ENCODE data around the gene TIFAB. TPM values are rescaled to one million over a fixed set of nuclear protein-coding genes. Genes with fewer than 3 reads are reported as not detected.
A peak's percentile ranks its signal among the peaks of the same experiment; 100 is the strongest.

The TIFAB gene
- total RNA-seq, 1 donor from 2014 or later = not detected

DNA sequence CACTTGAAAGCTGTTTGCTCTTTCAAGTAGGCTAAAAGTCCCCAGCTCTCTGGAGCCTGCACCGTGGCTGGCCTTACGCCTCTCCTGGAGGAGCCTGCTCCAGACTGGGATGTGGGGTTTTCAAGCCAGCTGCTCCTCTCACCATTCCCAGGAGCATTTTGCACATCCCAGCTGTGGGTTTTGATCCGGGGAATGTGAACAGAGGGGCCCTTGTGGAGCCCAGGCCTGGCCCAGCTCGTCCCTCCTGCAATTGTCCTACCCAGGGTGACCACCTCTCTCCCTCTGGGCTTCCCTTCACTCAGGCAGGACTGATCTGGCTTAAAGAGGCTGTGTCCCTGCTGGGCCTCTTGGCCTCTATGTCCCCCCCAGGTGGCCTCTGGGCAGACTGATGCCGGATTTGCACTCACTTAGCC lies 32.5 kb upstream of the TIFAB start:
- DNase-seq (no peak), ATAC-seq (no peak)
- intact Hi-C loops (cut with micrococcal nuclease) = no loop called here

DNA sequence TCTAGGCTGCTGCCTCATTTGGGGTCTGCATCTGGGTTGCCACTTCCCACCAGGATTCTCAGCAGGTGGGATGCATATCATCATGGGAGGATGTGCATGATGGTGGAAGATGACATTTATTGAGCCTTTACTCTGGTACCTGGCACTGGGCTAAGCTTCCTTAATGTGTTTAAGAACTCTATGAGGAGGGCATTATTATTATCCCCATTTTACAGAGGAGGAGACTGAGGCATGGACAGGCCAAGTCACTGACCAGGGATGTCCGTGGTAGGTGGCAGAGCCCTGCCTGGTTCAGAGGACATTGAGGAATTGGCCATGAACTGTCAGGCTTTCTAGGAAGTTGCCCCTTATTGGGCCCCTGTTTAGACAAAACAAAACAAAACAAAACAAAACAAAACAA lies 31.1 kb upstream of the TIFAB start:
- no peak for DNase-seq
- no peak for ATAC-seq
- intact Hi-C loops (cut with micrococcal nuclease) = no loop called here

DNA sequence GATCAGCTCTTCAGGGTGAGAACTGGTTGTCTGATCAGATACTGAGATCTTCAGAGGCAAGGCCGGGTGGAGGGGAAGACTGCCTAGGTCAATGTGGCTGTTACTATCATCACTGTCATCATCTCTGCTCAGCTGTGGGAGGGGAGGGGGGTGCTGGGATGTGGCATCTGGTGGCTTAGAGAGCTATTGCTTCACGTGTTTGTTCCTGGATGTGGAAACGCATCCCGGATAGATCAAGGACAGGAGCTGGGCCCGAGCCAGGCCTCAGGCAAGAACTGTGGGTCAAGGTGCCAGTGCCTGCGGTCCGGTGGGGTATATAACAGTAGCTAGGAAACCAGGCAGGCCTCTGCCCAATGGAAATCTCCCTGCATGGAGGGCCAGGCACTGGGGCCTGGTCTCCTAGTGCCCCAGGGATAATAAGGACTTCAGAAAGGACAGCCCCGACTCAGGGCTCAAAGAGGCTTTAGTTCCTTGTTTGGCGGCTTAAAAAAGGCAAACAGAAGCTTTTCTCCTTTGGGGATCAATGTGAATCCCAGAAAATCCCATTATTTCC lies 30.3 kb upstream of the TIFAB start:
- DNase-seq = no peak
- ATAC-seq = no peak
- intact Hi-C loops (cut with micrococcal nuclease) = no loop called here

DNA sequence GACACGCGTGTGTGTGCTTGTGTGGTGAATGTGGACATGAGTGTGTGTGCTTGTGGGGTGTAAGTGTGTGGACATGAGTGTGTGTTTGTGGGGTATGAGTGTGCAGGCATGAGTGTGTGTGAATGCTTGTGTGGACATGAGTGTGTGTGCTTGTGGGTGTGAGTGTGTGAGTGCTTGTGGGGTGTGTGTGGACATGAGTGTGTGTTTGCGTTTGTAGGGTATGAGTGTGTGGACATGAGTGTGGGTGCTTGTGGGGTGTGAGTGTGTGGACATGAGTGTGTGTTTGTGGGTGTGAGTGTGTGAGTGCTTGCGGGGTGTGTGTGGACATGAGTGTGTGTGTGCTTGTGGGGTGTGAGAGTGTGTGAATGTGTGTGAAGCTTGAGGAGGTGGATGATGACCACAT lies 29.8 kb upstream of the TIFAB start:
- ATAC-seq (no peak), DNase-seq (no peak)
- intact Hi-C loops (cut with micrococcal nuclease) = no loop called here

DNA sequence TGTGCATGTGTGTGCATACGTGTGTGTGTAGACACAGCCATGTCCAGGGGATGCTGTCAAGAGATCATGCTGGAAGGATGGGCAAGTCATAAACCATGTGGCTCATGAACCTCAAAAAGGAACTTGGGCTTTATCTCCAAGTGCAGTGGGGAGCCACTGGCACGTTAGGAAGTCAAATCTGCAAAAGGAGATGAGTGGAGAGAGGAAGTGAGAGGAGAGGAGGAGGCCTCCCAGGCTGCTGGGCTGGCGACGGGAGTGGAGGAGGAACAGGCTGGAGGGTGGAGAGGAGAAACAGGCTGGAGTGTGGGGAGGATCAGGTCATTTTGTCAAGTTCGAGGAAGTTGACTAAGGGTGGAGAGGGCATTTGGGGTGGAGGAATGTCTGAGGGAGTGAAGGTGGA lies 29.2 kb upstream of the TIFAB start:
- intact Hi-C loops (cut with micrococcal nuclease) = no loop called here
- peak; percentile 48 for ATAC-seq
- no peak for DNase-seq

DNA sequence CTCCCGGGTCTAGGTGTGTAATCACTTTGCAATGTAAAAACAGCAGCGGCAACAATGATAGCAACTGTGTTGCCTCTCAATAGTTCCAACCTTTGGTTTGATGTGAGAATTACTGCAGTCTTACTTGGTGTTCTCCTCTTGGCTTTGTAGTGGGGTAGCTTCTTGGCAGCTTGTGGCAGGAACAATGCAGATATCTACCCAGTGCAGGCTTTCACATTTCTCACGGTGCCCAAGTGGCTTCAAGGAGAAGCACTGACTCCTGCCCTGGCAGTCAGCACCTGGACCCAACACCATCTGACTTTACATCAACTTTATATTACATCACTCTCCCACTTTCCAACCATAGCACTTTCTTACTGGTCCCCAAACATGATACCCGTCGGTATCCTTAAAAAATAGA lies 28.4 kb upstream of the TIFAB start:
- no peak for ATAC-seq
- no peak for DNase-seq
- intact Hi-C loops (cut with micrococcal nuclease) = no loop called here

DNA sequence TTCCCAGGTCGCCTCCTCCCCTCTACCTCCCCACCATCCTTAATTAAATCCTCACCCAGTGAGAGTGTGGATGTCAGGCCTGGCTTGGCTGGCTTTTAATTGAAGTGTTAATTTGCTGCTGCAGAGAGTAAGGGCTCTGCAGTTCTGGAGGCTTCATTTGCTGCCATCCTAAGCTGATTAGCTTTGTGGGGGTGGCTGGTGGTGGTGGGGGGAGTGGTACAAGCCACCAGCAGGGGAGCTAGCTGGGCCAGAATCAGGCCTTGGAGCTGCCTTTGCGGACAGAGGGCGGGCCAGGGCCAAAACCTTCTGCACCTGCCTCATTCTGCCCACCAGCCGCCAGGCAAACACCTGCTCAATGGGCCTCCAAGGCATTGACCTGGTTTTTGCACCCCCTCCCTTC lies 26.8 kb upstream of the TIFAB start:
- intact Hi-C loops (cut with micrococcal nuclease) = no loop called here

DNA sequence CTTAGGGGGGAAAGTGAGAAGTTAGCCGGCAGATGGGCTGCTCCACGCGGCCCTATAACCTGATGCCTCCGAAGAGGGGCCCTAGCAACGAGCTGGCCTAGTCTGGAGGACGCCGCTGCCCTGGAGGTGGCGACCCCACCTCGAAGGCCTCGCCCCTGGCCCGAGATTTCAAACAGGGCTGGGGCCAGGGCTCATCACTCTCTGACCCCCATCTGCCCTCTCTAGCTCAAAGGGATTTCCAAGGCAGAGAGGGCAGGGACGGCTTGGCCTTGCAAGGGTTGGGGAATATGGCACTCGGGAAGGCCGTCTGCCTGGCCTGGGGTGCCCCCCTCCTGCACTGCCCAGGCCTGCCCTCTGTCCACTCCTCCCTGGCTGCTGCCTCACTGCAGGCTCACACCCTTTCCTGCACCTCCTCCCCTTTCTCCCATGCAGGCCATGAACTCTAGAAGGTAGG lies 25.5 kb upstream of the TIFAB start:
- DNase-seq = no peak

More for the DNA sequence above, 26.8 kb upstream of the TIFAB start:
- DNase-seq (no peak), ATAC-seq (no peak)

DNA sequence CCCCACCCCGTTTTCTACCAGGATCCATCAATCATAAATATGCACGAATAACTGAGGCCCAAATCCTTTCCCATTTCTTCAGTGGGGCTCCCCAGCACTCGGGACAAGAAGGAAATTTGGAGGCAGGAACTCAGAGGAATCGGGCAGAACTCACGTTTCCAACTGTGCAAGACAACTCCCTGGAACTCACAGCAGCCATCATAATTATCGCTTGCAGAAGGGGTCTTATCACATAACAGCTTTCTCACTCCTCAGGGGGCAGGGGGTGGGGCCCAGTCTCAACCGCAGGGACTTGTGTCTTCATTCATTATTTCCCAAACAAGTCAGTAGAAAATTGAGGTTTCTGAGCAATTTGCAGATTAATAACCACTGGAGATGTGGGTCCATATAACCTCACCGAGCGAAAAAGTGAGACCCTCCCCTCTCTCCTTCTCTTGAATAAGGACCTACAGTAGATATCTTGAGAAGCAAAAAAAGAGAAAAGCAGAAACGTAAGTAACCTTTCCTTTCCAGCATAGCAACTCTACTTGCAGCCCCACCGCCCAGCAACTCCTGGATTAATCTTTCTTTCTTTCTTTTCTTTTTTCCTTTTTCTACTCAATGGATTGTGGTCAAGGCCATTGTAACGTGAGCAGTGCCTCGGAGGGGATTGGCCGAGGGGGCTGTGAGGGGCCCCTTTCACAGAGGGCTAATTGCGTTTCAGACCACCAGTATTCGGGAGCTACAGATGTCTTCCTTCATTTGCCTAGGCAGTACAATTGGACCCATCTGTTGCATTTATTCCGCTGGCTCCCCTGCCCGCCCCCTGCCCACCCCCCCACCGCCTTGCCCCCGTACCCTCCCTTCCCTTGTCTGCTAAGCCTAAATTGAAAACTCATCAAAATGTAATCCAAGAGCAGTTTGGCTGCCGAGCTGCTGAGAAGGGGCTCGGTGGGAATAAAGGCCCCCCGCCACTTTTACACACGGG lies 24.7 kb upstream of the TIFAB start:
- ATAC-seq (no peak), DNase-seq (no peak)
- intact Hi-C loops (cut with micrococcal nuclease) = no loop called here

More for the DNA sequence above, 25.5 kb upstream of the TIFAB start:
- no peak for ATAC-seq
- intact Hi-C loops (cut with micrococcal nuclease) = no loop called here

DNA sequence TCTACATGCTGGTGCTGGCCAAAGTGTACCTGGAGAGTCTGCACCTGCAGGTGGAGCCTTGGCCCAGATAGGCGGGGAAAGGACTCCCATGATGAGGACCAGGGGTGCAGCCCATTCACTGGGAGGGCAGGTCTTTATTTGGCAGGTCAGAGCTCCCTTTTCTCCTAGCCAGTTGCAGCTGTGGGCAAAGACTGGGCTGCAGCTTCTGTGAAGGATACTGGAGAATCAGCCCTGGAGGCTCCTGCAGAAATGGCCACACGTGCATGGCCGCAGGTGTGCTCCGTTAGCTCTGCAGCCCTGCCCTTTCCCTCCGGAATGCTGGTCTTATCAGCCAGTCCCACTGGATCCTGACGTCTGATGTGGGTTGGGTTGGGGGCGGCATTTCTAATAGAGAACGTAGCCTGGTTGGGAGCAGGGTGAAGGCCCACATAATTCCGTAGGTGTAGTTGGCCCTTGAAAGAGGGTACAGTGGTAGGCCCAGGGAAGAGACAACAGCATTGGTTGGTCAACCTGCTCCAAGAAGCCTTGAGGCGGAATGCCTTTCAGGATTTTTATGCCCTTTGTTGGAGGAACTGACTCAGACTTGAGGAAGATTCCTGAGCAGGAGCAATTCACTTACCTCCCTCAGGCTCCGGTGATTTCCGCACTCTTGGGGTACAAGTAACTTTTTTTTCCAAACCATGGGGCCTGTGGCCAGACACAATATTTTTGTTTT lies 22.0 kb upstream of the TIFAB start:
- intact Hi-C loops (cut with micrococcal nuclease) = no loop called here
- ATAC-seq (no peak), DNase-seq (no peak)

DNA sequence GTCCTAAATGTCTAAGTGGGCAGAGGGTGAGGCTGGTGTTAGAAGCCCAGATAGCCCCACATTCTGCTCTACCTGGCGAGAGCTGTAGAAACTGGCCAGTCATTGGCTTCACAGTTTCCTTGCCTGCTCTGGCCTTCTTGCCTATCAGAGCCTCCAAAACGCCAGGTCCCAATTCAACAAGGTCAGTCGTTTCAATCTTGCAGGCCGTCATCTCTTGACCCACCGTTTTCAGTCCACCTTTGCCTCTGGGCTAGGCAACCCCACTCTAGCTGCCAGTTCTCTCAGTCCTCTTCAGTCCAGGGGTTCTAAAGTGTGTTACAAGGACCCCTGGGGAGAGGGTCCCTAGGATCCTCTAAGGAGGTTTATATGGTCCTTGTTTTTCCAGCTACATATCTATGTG lies 20.0 kb upstream of the TIFAB start:
- intact Hi-C loops (cut with micrococcal nuclease) = no loop called here
- ATAC-seq (no peak), DNase-seq (no peak)

DNA sequence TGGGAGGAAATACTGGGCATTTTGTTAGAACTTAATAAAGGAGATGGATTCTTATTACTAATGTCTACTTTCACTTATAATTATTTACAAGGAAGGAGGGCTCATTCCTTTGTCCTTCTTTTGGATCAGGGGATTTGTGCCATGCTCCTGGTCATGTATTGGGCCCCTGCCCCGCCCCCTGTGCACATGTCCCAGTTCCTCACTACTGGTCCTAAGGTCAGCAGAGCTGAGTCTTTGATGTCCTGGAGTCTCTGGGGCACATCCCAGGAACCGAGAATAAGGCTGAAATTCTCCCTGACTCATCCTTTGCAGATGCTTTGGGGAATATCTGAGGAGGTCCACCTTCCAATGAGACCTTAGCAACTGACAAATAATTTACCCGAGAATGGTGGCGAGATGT lies 19.6 kb upstream of the TIFAB start:
- DNase-seq (no peak), ATAC-seq (no peak)
- intact Hi-C loops (cut with micrococcal nuclease) = no loop called here

DNA sequence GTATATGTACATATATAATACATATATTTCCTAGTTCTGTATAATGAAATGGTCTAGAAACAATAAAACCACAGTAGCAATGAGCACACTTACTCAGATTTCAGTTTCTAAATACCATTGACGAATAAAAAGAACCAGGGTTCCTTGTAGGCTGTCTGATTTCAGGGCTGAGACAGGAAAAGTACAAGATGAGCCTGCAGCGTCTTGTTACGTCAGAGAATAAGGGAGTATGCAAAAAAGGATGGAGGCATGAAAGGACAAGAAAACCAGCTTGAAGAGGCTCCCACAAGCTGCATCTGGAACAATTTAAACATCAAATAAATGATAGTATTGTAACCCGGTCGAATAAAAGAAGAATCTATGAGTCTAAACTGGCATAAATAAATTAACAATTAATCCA lies 17.8 kb upstream of the TIFAB start:
- intact Hi-C loops (cut with micrococcal nuclease) = loop anchor here (5.0 kb wide), 1 partner anchor 82 kb away; no protein-coding TSS in a partner anchor

DNA sequence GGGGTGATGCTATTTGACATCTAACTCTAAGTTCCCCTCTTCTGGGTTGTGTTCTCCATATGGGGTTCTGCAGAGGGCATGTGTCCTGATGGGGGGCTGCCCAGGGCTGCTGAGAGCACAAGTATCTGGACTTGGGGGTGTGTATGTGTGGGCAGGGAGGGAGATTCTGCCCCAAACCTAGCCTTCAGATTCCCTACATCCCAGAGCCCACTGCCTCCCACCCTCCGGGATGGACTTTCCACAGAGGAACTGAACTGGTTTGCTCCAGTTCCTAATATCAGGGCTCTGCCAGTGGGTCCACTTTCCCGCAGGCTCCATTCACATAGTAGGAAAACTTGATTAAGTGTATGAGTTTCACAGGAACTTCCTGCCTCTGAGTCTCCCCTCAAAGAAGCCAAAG lies 16.4 kb upstream of the TIFAB start:
- intact Hi-C loops (cut with micrococcal nuclease) = loop anchor here (5.0 kb wide), 1 partner anchor 84 kb away; no protein-coding TSS in a partner anchor
- no peak for ATAC-seq

More for the DNA sequence above, 17.8 kb upstream of the TIFAB start:
- DNase-seq (no peak), ATAC-seq (no peak)

DNA sequence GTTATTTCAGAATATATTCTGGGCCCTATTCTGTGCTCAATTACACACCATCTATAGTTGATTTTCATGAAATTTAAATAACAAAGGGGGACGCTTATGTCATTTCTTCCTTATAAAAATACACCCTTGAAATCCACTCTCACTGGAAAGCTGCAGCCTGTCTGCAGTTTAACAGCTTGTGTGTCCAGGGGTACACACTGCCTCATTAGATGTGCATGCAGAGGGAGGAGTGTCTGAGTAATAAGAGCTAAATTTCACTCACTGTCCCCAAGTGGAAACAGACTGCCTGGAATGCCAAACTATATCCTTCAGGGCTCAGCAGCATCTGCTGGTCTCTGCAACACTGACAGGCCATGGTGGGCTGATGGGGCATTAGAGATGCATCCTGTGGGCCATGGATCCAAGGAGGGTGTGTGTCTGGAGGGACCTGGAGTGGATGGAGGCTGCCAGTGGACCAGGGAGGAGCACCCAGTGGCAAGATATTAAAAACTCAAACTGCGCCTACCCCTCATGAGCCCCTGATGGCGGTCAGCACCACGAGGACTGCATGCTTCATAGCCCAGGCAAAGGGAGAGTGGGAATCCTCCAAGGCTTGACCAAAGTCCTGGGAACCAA lies 15.8 kb upstream of the TIFAB start:
- ATAC-seq (no peak), DNase-seq (no peak)
- intact Hi-C loops (cut with micrococcal nuclease) = loop anchor here (5.0 kb wide), 1 partner anchor 84 kb away; no protein-coding TSS in a partner anchor

More for the DNA sequence above, 16.4 kb upstream of the TIFAB start:
- DNase-seq = no peak

DNA sequence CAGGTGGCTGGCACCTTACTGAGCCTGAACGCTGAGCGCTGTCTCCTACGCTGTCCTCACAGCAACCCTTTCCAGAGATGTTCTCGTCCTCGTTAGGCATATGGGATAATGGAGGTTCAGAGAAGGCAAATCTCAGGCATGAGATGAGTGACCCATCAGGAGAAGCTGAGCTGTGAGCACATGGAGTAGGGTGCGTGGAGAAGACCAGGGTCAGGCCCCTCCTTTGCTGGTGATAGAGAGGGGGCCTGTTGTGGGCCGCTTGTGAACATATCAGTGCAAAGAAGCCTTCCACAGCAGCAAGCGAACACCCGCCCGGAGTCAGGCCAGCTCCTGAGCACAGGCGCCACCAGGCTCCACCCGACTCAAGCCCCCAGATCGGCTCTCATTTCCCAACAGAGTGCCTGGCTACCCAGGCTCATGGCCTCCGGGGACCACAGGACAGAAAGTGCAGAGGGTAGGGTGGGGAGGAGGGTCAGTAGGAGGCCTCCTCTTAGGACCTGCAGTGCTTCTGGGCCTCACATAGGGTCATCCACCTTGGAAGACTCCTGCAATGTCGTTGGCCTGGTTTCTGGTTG lies 15.0 kb upstream of the TIFAB start:
- DNase-seq = no peak
- no peak for ATAC-seq
- intact Hi-C loops (cut with micrococcal nuclease) = loop anchor here (5.0 kb wide), 1 partner anchor 85 kb away; no protein-coding TSS in a partner anchor

DNA sequence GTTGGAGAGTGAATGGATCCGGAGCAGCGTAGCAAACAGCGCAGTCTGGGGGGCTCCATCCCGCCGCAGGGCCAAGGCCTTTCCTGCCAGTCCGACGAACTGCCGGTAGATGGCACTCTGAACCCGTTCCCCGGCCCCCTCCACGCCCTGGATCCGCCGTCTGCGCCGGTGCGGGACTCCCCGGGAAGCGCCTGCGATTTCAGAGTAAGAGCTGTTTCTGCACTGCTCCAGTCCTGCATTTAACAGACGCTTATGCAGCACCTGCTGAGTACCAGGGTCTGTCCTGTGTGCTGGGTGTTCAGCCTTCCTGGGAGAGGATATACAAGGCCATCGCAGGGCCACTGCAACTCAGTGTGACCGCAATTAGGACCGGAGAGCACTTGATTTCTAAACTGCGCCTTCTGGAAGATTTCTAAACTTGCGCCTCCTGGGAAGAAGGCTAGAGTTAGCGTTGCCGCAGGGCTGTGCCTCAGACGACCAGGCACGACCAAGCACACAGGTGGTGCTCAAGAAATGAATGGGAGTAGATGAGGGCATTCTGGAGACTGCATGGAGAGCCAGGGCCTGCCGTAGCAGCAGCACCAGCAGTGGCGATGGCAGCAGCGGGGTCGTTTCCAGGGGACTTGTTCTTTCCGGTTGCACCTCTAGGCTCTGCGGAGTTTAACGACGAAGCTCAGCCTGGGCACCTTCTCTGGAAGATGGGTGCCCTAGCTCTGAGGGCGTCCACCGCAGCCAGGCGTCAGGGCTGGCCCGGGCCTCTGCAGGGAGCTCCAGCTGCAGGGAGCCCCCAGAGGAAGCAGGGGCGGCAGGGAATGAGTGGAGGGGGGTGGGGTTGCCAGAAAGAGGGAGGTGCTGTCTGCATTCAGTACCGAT lies 14.3 kb upstream of the TIFAB start:
- DNase-seq = peak; percentile 83
- intact Hi-C loops (cut with micrococcal nuclease) = loop anchor here (5.0 kb wide), 1 partner anchor 86 kb away; no protein-coding TSS in a partner anchor
- ATAC-seq = peak; percentile 96
